ENCODE results near the gene PLA2G3.

The PLA2G3 gene

DNA sequence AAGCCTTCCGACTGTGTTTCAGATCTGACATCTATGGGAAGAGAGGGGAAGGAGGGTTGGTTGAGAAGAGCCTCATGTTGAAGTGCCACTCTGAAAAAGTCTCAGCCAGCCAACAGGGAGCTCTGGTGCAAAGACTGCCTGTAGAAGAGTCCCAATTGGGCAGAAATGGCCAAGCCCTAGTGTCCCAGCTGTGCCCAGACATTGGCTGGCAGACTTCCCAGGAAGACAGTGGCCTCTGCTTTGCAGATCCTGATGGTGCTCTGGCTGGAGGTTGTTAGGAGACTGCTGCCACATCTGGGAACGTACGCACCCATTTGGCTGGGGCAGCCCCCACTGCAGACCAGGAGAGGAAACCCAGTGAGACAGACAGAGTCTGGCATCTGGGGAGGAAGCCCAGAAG lies 3.2 kb upstream of the PLA2G3 start:
- H3K4me3 ChIP-seq (ENCODE audit: low read depth in 1 of 2, low read length in 2 of 2), result no peak overlapping the region
- TF ChIP-seq, protein P1, sequence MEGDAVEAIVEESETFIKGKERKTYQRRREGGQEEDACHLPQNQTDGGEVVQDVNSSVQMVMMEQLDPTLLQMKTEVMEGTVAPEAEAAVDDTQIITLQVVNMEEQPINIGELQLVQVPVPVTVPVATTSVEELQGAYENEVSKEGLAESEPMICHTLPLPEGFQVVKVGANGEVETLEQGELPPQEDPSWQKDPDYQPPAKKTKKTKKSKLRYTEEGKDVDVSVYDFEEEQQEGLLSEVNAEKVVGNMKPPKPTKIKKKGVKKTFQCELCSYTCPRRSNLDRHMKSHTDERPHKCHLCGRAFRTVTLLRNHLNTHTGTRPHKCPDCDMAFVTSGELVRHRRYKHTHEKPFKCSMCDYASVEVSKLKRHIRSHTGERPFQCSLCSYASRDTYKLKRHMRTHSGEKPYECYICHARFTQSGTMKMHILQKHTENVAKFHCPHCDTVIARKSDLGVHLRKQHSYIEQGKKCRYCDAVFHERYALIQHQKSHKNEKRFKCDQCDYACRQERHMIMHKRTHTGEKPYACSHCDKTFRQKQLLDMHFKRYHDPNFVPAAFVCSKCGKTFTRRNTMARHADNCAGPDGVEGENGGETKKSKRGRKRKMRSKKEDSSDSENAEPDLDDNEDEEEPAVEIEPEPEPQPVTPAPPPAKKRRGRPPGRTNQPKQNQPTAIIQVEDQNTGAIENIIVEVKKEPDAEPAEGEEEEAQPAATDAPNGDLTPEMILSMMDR (IDR thresholded peaks at IDR 0.05; ENCODE audit: borderline replicate concordance, extremely low read depth, low read length, poor library complexity, severe bottlenecking), result no peak
- no peak for TF ChIP-seq EZH2 (IDR thresholded peaks at IDR 0.05; ENCODE audit: borderline replicate concordance, low read depth, low read length, severe bottlenecking)
- no peak overlapping the region for H3K4me2 ChIP-seq (ENCODE audit: insufficient read depth, low read length)
- H3K36me3 ChIP-seq (ENCODE audit: insufficient read depth, low read length), result no peaks in the 10 kb centered on the region
- DNase-seq (no peak), ATAC-seq (ENCODE audit: insufficient read depth, low read depth) (no peak)
- no peak overlapping the region for H3K9ac ChIP-seq (ENCODE audit: low read depth, low read length)
- no peaks in the 10 kb centered on the region for H3K79me2 ChIP-seq (ENCODE audit: insufficient read depth, low read length)
- no peak overlapping the region for H2AFZ ChIP-seq (ENCODE audit: low read depth, low read length)
- H3K4me1 ChIP-seq (ENCODE audit: insufficient read depth, low read length), result no peaks in the 10 kb centered on the region
- peaks cover 3% of the 10 kb centered on the region for H3K9me3 ChIP-seq (ENCODE audit: insufficient read depth, low read length, severe bottlenecking)
- no peaks in the 10 kb centered on the region for H3K27me3 ChIP-seq (ENCODE audit: insufficient read depth, low read length, poor library complexity)
- H4K20me1 ChIP-seq (ENCODE audit: insufficient read depth, low read length), result no peaks in the 10 kb centered on the region
- no peak overlapping the region for H3K27ac ChIP-seq (ENCODE audit: low read length)

DNA sequence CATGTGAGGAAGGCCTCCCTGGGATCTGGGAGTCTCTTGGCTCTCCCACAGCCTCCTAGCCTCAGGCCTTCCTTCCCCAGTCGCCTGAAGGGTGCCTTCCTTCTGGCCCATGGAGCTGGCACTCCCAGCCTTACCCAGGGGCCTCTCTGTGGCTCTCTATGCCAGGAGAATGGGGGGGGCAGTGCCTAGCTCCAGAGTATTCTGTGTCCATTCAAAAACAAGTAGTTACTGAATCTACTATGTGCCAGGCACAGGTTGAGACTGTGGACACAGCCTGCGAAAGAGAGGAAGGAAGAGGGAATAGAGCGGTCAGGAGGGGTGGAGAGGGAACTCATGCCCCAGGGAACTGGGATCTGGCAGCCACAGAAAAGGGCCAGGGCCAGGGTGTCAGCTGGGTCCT lies 2.7 kb upstream of the PLA2G3 start:
- Histone ChIP-seq H3K4me3 (ENCODE audit: low read depth in 1 of 2, low read length in 2 of 2) (no peak overlapping the region), H4K20me1 (ENCODE audit: insufficient read depth, low read length) (no peaks in the 10 kb centered on the region), H3K79me2 (ENCODE audit: insufficient read depth, low read length) (no peaks in the 10 kb centered on the region), H3K9ac (ENCODE audit: low read depth, low read length) (no peak overlapping the region), H3K4me2 (ENCODE audit: insufficient read depth, low read length) (no peak overlapping the region), H3K9me3 (ENCODE audit: insufficient read depth, low read length, severe bottlenecking) (peaks cover 3% of the 10 kb centered on the region), H3K4me1 (ENCODE audit: insufficient read depth, low read length) (no peaks in the 10 kb centered on the region), H3K27me3 (ENCODE audit: insufficient read depth, low read length, poor library complexity) (no peaks in the 10 kb centered on the region), H2AFZ (ENCODE audit: low read depth, low read length) (no peak overlapping the region), H3K27ac (ENCODE audit: low read length) (no peak overlapping the region), H3K36me3 (ENCODE audit: insufficient read depth, low read length) (no peaks in the 10 kb centered on the region)
- DNase-seq (no peak), ATAC-seq (ENCODE audit: insufficient read depth, low read depth) (no peak)
- TF ChIP-seq, protein P1 (IDR thresholded peaks at IDR 0.05; ENCODE audit: borderline replicate concordance, extremely low read depth, low read length, poor library complexity, severe bottlenecking), result no peak
- no peak for TF ChIP-seq EZH2 (IDR thresholded peaks at IDR 0.05; ENCODE audit: borderline replicate concordance, low read depth, low read length, severe bottlenecking)

DNA sequence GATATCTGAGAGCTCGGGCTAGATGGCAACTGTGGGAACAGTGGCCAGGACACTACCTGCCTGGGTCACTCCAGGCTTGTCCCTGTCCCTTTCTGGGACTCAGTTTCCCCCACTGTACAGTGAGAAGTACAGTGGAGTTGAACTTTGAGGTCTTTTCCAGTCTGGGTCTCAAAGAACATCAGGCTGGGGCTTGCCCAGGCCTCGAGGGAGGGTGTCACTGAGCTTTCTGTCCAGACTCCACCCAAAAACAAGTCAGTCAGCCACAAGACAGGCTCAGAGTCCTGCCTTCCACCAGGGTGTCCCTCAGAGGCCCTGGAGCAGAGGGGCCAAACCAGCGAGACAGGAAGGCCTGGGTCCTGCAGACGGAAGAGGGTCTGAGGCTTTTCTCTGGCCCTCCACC lies 2.0 kb upstream of the PLA2G3 start:
- Histone ChIP-seq H3K4me2 (ENCODE audit: insufficient read depth, low read length) (no peak overlapping the region), H2AFZ (ENCODE audit: low read depth, low read length) (no peak overlapping the region), H3K36me3 (ENCODE audit: insufficient read depth, low read length) (no peaks in the 10 kb centered on the region), H4K20me1 (ENCODE audit: insufficient read depth, low read length) (no peaks in the 10 kb centered on the region), H3K27me3 (ENCODE audit: insufficient read depth, low read length, poor library complexity) (no peaks in the 10 kb centered on the region), H3K4me1 (ENCODE audit: insufficient read depth, low read length) (no peaks in the 10 kb centered on the region), H3K27ac (ENCODE audit: low read length) (no peak overlapping the region), H3K4me3 (ENCODE audit: low read depth in 1 of 2, low read length in 2 of 2) (no peak overlapping the region), H3K79me2 (ENCODE audit: insufficient read depth, low read length) (no peaks in the 10 kb centered on the region), H3K9me3 (ENCODE audit: insufficient read depth, low read length, severe bottlenecking) (peaks cover under 1% of the 10 kb centered on the region), H3K9ac (ENCODE audit: low read depth, low read length) (no peak overlapping the region)
- ATAC-seq (ENCODE audit: insufficient read depth, low read depth) (no peak), DNase-seq (no peak)
- TF ChIP-seq EZH2 (IDR thresholded peaks at IDR 0.05; ENCODE audit: borderline replicate concordance, low read depth, low read length, severe bottlenecking), result no peak
- TF ChIP-seq, protein P1 (IDR thresholded peaks at IDR 0.05; ENCODE audit: borderline replicate concordance, extremely low read depth, low read length, poor library complexity, severe bottlenecking), result no peak

GRCh38 chr22:31141551-31141950 lies 1.2 kb upstream of the PLA2G3 start:
- no peaks in the 10 kb centered on the region for H4K20me1 ChIP-seq (ENCODE audit: insufficient read depth, low read length)
- no peaks in the 10 kb centered on the region for H3K36me3 ChIP-seq (ENCODE audit: insufficient read depth, low read length)
- H3K79me2 ChIP-seq (ENCODE audit: insufficient read depth, low read length), result no peaks in the 10 kb centered on the region
- H3K4me3 ChIP-seq (ENCODE audit: low read depth in 1 of 2, low read length in 2 of 2), result no peak overlapping the region
- TF ChIP-seq, protein P1 (IDR thresholded peaks at IDR 0.05; ENCODE audit: borderline replicate concordance, extremely low read depth, low read length, poor library complexity, severe bottlenecking), result no peak
- no peak for TF ChIP-seq EZH2 (IDR thresholded peaks at IDR 0.05; ENCODE audit: borderline replicate concordance, low read depth, low read length, severe bottlenecking)
- H3K9ac ChIP-seq (ENCODE audit: low read depth, low read length), result no peak overlapping the region
- no peak for ATAC-seq (ENCODE audit: insufficient read depth, low read depth)
- DNase-seq, result no peak
- no peak overlapping the region for H2AFZ ChIP-seq (ENCODE audit: low read depth, low read length)
- no peak overlapping the region for H3K4me2 ChIP-seq (ENCODE audit: insufficient read depth, low read length)
- H3K4me1 ChIP-seq (ENCODE audit: insufficient read depth, low read length), result no peaks in the 10 kb centered on the region
- no peaks in the 10 kb centered on the region for H3K9me3 ChIP-seq (ENCODE audit: insufficient read depth, low read length, severe bottlenecking)
- no peak overlapping the region for H3K27ac ChIP-seq (ENCODE audit: low read length)
- no peaks in the 10 kb centered on the region for H3K27me3 ChIP-seq (ENCODE audit: insufficient read depth, low read length, poor library complexity)

Measured in DND-41 (cell line).